ENCODE data around the gene RTL10.

- TF ChIP-seq CTCF (conservative IDR thresholded peaks at IDR 0.05; ENCODE audit: low read depth, low read length) (no peak), EZH2 (IDR thresholded peaks at IDR 0.05; ENCODE audit: borderline replicate concordance, low read depth, low read length, poor library complexity, severe bottlenecking) (no peak)
Measured at GRCh38 chr22:19844377-19845053, 10.2 kb downstream of the RTL10 start.
